HepG2 (cell line): Measurements from ENCODE around the gene SRGAP3. TPM values are rescaled to one million over a fixed set of nuclear protein-coding genes. Genes with fewer than 3 reads are reported as not detected.
A peak's percentile ranks its signal among the peaks of the same experiment; 100 is the strongest.

Experiments used
- ATAC-seq: fragments of 200-7000 bp; cut with Tn5 transposase; 3 replicates; pipeline ENCODE4 v1.9.1; 2020; ENCODE audit warnings: mild to moderate bottlenecking, moderate library complexity
- BruUV-seq: library from RNA; stranded (reverse); fragments of 400-500 nt; replicated peaks from 2 replicates; lab custom pipeline; 2021; lab: Mats Ljungman, UMichigan
- CTCF ChIA-PET: fragments of 300-600 bp; formaldehyde crosslinking; extraction: SDS; loops from one replicate; lab custom pipeline; 2021; ENCODE audit warnings: low total read pairs, inconsistent platforms, low intra/inter-chr PET ratio; lab: Yijun Ruan, JAX
- POLR2A ChIA-PET: fragments of 350-600 bp; sonication (Branson Sonifier 250); formaldehyde crosslinking; loops from one replicate; lab custom pipeline; 2020; ENCODE audit warnings: antibody characterized with exemption, inconsistent platforms; lab: Yijun Ruan, JAX
- DNase-seq: peaks from one replicate; pipeline ENCODE4 v3.0.0-alpha.2; 2015; ENCODE audit warnings: low spot score
- FAIRE-seq: peaks from 3 replicates; lab custom pipeline; 2011; peaks lifted over from hg19 to GRCh38; lab: Jason Lieb, UNC
- H2AFZ ChIP-seq: one replicate; pipeline ENCODE4 v1.6.1; 2011; ENCODE audit warnings: low read length, inconsistent platforms
- H3K27ac ChIP-seq: fragments of 300-600 bp; 3 replicates; pipeline ENCODE4 v1.8.0; 2011; ENCODE audit warnings: mixed run types, mild to moderate bottlenecking, mixed read lengths, low read length, inconsistent platforms; ENCODE audit not compliant: insufficient read depth; ENCODE audit errors: extremely low read length
- H3K27me3 ChIP-seq, 2 experiments: fragments of 200-600 bp in 1 of 2; 2 replicates in 1 of 2; 3 replicates in 1 of 2; pipeline versions ENCODE4 v1.6.0 to v1.8.0; 2011; ENCODE audit warnings: low read length in 2 of 2, mild to moderate bottlenecking in 2 of 2, moderate library complexity in 2 of 2, inconsistent platforms in 1 of 2; ENCODE audit not compliant: insufficient read depth in 2 of 2, control insufficient read depth in 1 of 2
- H3K36me3 ChIP-seq, 2 experiments: fragments of 200-600 bp in 1 of 2; replicated peaks in 1 of 2; 2 replicates in 1 of 2; 3 replicates in 1 of 2; pipeline versions ENCODE4 v1.5.1 to v1.8.0; 2011; ENCODE audit warnings: low read length in 2 of 2, inconsistent platforms in 1 of 2; ENCODE audit not compliant: insufficient read depth in 2 of 2, control insufficient read depth in 1 of 2
- H3K4me1 ChIP-seq: 2 replicates; pipeline ENCODE4 v1.5.1; 2012; ENCODE audit warnings: low read length, inconsistent platforms; ENCODE audit not compliant: insufficient read depth
- H3K4me2 ChIP-seq: 2 replicates; pipeline ENCODE4 v1.6.0; 2011; ENCODE audit warnings: low read depth, low read length, inconsistent platforms
- H3K4me3 ChIP-seq, 3 experiments: fragments of 200-600 bp in 1 of 3; sonication (generic), shearing (Covaris generic) in 1 of 3; replicated peaks in 1 of 3; 2 replicates each; pipeline ENCODE4 v1.5.1; 2011 to 2016; ENCODE audit warnings: low read length in 3 of 3, inconsistent platforms in 2 of 3, low read depth in 2 of 3, mild to moderate bottlenecking in 2 of 3, control low read depth in 1 of 3, mixed read lengths in 1 of 3; ENCODE audit not compliant: insufficient read depth in 1 of 3
- H3K79me2 ChIP-seq: one replicate; pipeline ENCODE4 v1.6.1; 2011; ENCODE audit warnings: low read length, inconsistent platforms; ENCODE audit not compliant: insufficient read depth
- H3K9ac ChIP-seq: 2 replicates; pipeline ENCODE4 v1.6.0; 2011; ENCODE audit warnings: mild to moderate bottlenecking, low read depth, low read length, inconsistent platforms; ENCODE audit not compliant: insufficient read depth
- H3K9me3 ChIP-seq: 2 replicates; pipeline ENCODE4 v1.5.1; 2012; ENCODE audit warnings: mild to moderate bottlenecking, low read length
- H4K20me1 ChIP-seq: 2 replicates; pipeline ENCODE4 v1.6.0; 2011; ENCODE audit warnings: inconsistent platforms, mild to moderate bottlenecking, low read length, moderate library complexity; ENCODE audit not compliant: insufficient read depth
- JARID2 ChIP-seq: sonication (generic); formaldehyde crosslinking; IDR thresholded peaks from 2 replicates; pipeline ENCODE4 v1.8.1; 2023; ENCODE audit warnings: missing genetic modification reagents, inconsistent platforms; ENCODE audit not compliant: insufficient replicate concordance
- KDM3A ChIP-seq: IDR thresholded peaks from 2 replicates; pipeline ENCODE4 v1.6.1; 2018; ENCODE audit warnings: low read depth, missing compliant biosample characterization
- NR2F6 ChIP-seq, 2 experiments: IDR thresholded peaks; 2 replicates each; pipeline ENCODE4 v1.6.1; 2016; ENCODE audit warnings: antibody characterized with exemption in 1 of 2, mild to moderate bottlenecking in 1 of 2
- RBM39 ChIP-seq: fragments of 200-400 bp; formaldehyde crosslinking; IDR thresholded peaks from one replicate; pipeline ENCODE4 v1.6.1; 2018; ENCODE audit warnings: antibody characterized with exemption, mild to moderate bottlenecking, low read depth, low read length; ENCODE audit not compliant: poor library complexity, severe bottlenecking
- RFXAP ChIP-seq: sonication (generic); formaldehyde crosslinking; IDR thresholded peaks from 2 replicates; pipeline ENCODE4 v1.4.0; 2020; ENCODE audit warnings: missing genetic modification reagents, borderline replicate concordance
- STAG1 ChIP-seq: sonication (generic); formaldehyde crosslinking; IDR thresholded peaks from 2 replicates; pipeline ENCODE4 v1.4.0; 2020; ENCODE audit warnings: missing genetic modification reagents
- ZNF496 ChIP-seq: sonication (generic); formaldehyde crosslinking; IDR thresholded peaks from 2 replicates; pipeline ENCODE4 v1.8.1; 2023; ENCODE audit warnings: mild to moderate bottlenecking, moderate library complexity, missing genetic modification reagents; ENCODE audit not compliant: insufficient replicate concordance
- ZNF652 ChIP-seq: IDR thresholded peaks from 2 replicates; pipeline ENCODE4 v1.6.1; 2016; ENCODE audit warnings: low read depth, borderline replicate concordance
- WGBS: methylation state at CpG from one replicate; pipeline ENCODE4 v1.1.6; 2017; ENCODE audit warnings: low lambda C conversion rate; 5-methylcytosine and 5-hydroxymethylcytosine counted together
- in situ Hi-C: cut with HindIII; loops from 2 replicates; pipeline ENCODE4 v1.10.0; 2017; ENCODE audit warnings: low pct_unique_long_range_greater_than_20kb; ENCODE audit not compliant: extremely low pct_ligation_motif_present
- intact Hi-C: fragments of 100-400 bp; cut with micrococcal nuclease; formaldehyde crosslinking; loops from one replicate; pipeline ENCODE4 v1.10.0; 2022; ENCODE audit not compliant: unreplicated experiment
- polyA plus RNA-seq, 8 experiments: library from polyadenylated mRNA; depleted of rRNA in 3 of 8; stranded (reverse) in 7 of 8; unstranded in 1 of 8; fragments of >200 nt; fragmentation: Illumina TruSeq in 4 of 8; extraction: Trizol in 4 of 8; gene quantifications; 2 replicates each; pipeline versions ENCODE4 v1.2.1 to v1.2.3, GENCODE V29; 2011 to 2016; ENCODE audit warnings: low read depth in 4 of 8, missing spikeins in 1 of 8, mixed read lengths in 1 of 8; ENCODE audit not compliant: insufficient read depth in 1 of 8
- total RNA-seq, 5 experiments: library from RNA; depleted of rRNA; stranded (reverse); fragments of >200 nt; fragmentation: Illumina TruSeq; extraction: Trizol; gene quantifications; 2 replicates each; pipeline ENCODE4 v1.2.3, GENCODE V29; 2016; ENCODE audit warnings: low read depth in 1 of 5
- TF ChIP-seq, protein P1 (sequence below): IDR thresholded peaks from 2 replicates; pipeline ENCODE4 v1.6.1; 2018; ENCODE audit warnings: missing genetic modification reagents
- TF ChIP-seq, protein P2 (sequence below), 2 experiments: sonication (generic) in 1 of 2; formaldehyde crosslinking in 1 of 2; IDR thresholded peaks; 2 replicates each; pipeline versions ENCODE4 v1.4.0 to v1.6.1; 2018 to 2020; ENCODE audit warnings: missing genetic modification reagents in 2 of 2, borderline replicate concordance in 1 of 2, low read depth in 1 of 2, mild to moderate bottlenecking in 1 of 2, missing biosample characterization in 1 of 2
- TF ChIP-seq, protein P3 (sequence below): sonication (generic); formaldehyde crosslinking; IDR thresholded peaks from 2 replicates; pipeline ENCODE4 v1.4.0; 2020; ENCODE audit warnings: missing genetic modification reagents
- TF ChIP-seq, protein P4 (sequence below): sonication (generic); formaldehyde crosslinking; IDR thresholded peaks from 2 replicates; pipeline ENCODE4 v1.5.0; 2020; ENCODE audit warnings: mild to moderate bottlenecking, missing genetic modification reagents, moderate library complexity
- TF ChIP-seq, protein P5 (sequence below): sonication (generic); formaldehyde crosslinking; IDR thresholded peaks from 2 replicates; pipeline ENCODE4 v1.5.0; 2020; ENCODE audit warnings: mild to moderate bottlenecking, missing genetic modification reagents

Gene SRGAP3
- total and polyA plus RNA-seq, 2 of the 13 experiments (the other 11 are each of a cell fraction or from before 2014, with no cell fraction given): 1.2 to 1.4 TPM

DNA sequence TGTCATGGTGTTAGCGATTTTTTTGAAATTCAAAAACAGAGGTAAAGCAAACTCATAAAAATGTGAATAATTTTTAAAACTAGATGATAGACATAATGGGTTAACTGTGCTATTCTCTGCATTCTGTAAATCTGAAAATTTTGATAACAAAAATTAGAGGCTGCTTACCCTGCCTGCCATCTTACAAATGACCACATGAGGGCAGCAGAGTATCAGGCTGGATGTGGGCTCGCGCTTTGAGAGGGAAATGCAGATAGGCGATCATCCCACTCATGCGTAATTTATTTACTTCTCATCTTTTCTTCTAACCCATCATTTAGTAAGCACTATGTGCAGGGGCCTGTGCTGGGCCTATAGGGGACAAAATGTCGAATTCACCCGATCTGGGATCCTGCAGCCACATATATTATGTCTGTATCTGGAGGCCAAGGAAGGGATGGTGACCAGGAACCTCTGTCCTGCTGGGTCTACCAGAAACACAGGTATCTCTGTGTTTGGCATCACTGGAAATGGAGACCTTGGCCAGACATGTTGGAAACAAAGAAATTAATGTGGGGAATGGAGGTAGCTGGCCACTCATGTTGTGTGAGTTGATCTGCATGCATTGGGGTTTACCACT lies 278.4 kb downstream of the SRGAP3 start:
- intact Hi-C loops (loop anchor here (1.0 kb wide), 2 partner anchors 96 to 331 kb away; no protein-coding TSS in a partner anchor), in situ Hi-C loops (loop anchor here (5.0 kb wide), 2 partner anchors 96 to 331 kb away; no protein-coding TSS in a partner anchor)
- Histone ChIP-seq H3K27me3 (no peaks in the 10 kb centered on the region; a peak in 1 of 5 replicates), H3K9ac (no peak overlapping the region), H3K27ac (no peak overlapping the region), H3K9me3 (no peaks in the 10 kb centered on the region), H3K4me2 (no peak overlapping the region), H3K4me3 (no peak overlapping the region), H2AFZ (no peak overlapping the region), H3K4me1 (peaks cover 38% of the 10 kb centered on the region), H4K20me1 (no peaks in the 10 kb centered on the region), H3K79me2 (no peaks in the 10 kb centered on the region), H3K36me3 (no peaks in the 10 kb centered on the region)
- FAIRE-seq: peak; percentile 65
- ChIA-PET POLR2A (interaction anchor here (1.9 kb wide), 1 partner anchor 9 kb away, joined by 4 read pairs; no protein-coding TSS in a partner anchor), CTCF (interaction anchor here (0.8 to 2.0 kb wide), 4 partner anchors 33 to 332 kb away, joined by 3 to 45 read pairs (median 18); no protein-coding TSS in a partner anchor)
- no TSS peak for BruUV-seq
- peak; percentile 54 for DNase-seq
- 2% methylated on average over 7 of the region's 7 CpGs for WGBS
- ATAC-seq: peak; percentile 52
- TF ChIP-seq JARID2 (CRISPR knock-in tag) (no peak), ZNF652 (CRISPR knock-in tag) (0 out of 2 replicates have a peak, but pooled peaks have one; percentile 24), NR2F6 (IDR thresholded peaks at IDR 0.05) (no peak), NR2F6 (CRISPR knock-in tag; IDR thresholded peaks at IDR 0.05) (no peak), RFXAP (CRISPR knock-in tag) (no peak), RBM39 (no peak), STAG1 (CRISPR knock-in tag) (peak; percentile 93), KDM3A (CRISPR knock-in tag) (no peak), ZNF496 (CRISPR knock-in tag) (no peak)
- TF ChIP-seq, protein P1, sequence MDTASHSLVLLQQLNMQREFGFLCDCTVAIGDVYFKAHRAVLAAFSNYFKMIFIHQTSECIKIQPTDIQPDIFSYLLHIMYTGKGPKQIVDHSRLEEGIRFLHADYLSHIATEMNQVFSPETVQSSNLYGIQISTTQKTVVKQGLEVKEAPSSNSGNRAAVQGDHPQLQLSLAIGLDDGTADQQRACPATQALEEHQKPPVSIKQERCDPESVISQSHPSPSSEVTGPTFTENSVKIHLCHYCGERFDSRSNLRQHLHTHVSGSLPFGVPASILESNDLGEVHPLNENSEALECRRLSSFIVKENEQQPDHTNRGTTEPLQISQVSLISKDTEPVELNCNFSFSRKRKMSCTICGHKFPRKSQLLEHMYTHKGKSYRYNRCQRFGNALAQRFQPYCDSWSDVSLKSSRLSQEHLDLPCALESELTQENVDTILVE: peak; percentile 60; the same call in 1 of the 2 replicates
- TF ChIP-seq, protein P2, sequence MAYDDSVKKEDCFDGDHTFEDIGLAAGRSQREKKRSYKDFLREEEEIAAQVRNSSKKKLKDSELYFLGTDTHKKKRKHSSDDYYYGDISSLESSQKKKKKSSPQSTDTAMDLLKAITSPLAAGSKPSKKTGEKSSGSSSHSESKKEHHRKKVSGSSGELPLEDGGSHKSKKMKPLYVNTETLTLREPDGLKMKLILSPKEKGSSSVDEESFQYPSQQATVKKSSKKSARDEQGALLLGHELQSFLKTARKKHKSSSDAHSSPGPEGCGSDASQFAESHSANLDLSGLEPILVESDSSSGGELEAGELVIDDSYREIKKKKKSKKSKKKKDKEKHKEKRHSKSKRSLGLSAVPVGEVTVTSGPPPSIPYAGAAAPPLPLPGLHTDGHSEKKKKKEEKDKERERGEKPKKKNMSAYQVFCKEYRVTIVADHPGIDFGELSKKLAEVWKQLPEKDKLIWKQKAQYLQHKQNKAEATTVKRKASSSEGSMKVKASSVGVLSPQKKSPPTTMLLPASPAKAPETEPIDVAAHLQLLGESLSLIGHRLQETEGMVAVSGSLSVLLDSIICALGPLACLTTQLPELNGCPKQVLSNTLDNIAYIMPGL (CRISPR knock-in tag; IDR thresholded peaks at IDR 0.05; ENCODE audit: borderline replicate concordance in 1 of 2, low read depth in 1 of 2): no peak
- TF ChIP-seq, protein P3, sequence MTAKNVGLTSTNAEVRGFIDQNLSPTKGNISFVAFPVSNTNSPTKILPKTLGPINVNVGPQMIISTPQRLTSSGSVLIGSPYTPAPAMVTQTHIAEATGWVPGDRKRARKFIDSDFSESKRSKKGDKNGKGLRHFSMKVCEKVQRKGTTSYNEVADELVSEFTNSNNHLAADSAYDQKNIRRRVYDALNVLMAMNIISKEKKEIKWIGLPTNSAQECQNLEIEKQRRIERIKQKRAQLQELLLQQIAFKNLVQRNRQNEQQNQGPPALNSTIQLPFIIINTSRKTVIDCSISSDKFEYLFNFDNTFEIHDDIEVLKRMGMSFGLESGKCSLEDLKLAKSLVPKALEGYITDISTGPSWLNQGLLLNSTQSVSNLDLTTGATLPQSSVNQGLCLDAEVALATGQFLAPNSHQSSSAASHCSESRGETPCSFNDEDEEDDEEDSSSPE (CRISPR knock-in tag): 0 out of 2 replicates have a peak, but pooled peaks have one; percentile 25
- TF ChIP-seq, protein P4, sequence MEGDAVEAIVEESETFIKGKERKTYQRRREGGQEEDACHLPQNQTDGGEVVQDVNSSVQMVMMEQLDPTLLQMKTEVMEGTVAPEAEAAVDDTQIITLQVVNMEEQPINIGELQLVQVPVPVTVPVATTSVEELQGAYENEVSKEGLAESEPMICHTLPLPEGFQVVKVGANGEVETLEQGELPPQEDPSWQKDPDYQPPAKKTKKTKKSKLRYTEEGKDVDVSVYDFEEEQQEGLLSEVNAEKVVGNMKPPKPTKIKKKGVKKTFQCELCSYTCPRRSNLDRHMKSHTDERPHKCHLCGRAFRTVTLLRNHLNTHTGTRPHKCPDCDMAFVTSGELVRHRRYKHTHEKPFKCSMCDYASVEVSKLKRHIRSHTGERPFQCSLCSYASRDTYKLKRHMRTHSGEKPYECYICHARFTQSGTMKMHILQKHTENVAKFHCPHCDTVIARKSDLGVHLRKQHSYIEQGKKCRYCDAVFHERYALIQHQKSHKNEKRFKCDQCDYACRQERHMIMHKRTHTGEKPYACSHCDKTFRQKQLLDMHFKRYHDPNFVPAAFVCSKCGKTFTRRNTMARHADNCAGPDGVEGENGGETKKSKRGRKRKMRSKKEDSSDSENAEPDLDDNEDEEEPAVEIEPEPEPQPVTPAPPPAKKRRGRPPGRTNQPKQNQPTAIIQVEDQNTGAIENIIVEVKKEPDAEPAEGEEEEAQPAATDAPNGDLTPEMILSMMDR (CRISPR knock-in tag): peak; percentile 89
- TF ChIP-seq, protein P5, sequence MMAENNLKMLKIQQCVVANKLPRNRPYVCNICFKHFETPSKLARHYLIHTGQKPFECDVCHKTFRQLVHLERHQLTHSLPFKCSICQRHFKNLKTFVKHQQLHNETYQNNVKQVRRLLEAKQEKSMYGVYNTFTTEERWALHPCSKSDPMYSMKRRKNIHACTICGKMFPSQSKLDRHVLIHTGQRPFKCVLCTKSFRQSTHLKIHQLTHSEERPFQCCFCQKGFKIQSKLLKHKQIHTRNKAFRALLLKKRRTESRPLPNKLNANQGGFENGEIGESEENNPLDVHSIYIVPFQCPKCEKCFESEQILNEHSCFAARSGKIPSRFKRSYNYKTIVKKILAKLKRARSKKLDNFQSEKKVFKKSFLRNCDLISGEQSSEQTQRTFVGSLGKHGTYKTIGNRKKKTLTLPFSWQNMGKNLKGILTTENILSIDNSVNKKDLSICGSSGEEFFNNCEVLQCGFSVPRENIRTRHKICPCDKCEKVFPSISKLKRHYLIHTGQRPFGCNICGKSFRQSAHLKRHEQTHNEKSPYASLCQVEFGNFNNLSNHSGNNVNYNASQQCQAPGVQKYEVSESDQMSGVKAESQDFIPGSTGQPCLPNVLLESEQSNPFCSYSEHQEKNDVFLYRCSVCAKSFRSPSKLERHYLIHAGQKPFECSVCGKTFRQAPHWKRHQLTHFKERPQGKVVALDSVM (CRISPR knock-in tag): no peak
